NCI-H1417 treated with DMSO at 0.1 percent for 48 hours (cell line): ENCODE measurements around the gene LRRC10B.

Experiments used
- DNase-seq: peaks from one replicate; lab custom pipeline; 2025; lab: John Stamatoyannopoulos, UW

Gene LRRC10B

GRCh38 chr11:61531044-61531443 lies 22.5 kb downstream of the LRRC10B start:
- DNase-seq: no peak

- DNase-seq: no peak
These were observed 23.8 kb downstream of the LRRC10B start for GRCh38 chr11:61532134-61533038.

- no peak for DNase-seq
These were observed 24.5 kb downstream of the LRRC10B start for GRCh38 chr11:61533039-61533375.

- peak; percentile 18 for DNase-seq
These were observed 24.9 kb downstream of the LRRC10B start for GRCh38 chr11:61533401-61533800.

GRCh38 chr11:61534025-61534932 lies 25.7 kb downstream of the LRRC10B start:
- no peak for DNase-seq

GRCh38 chr11:61534933-61535839 lies 26.6 kb downstream of the LRRC10B start:
- no peak for DNase-seq

- DNase-seq: no peak
These were observed 27.6 kb downstream of the LRRC10B start for GRCh38 chr11:61535998-61536675.

- no peak for DNase-seq
These were observed 28.2 kb downstream of the LRRC10B start for GRCh38 chr11:61536676-61537270.

GRCh38 chr11:61537326-61537725 lies 28.8 kb downstream of the LRRC10B start:
- DNase-seq: no peak

GRCh38 chr11:61538636-61538961 lies 30.1 kb downstream of the LRRC10B start:
- DNase-seq: no peak

- no peak for DNase-seq
These were observed 30.5 kb downstream of the LRRC10B start for GRCh38 chr11:61539006-61539405.

GRCh38 chr11:61539831-61540357 lies 31.3 kb downstream of the LRRC10B start:
- no peak for DNase-seq

GRCh38 chr11:61540528-61540927 lies 32.0 kb downstream of the LRRC10B start:
- DNase-seq: no peak

- no peak for DNase-seq
These were observed 33.0 kb downstream of the LRRC10B start for GRCh38 chr11:61541598-61541997.

GRCh38 chr11:61542024-61542461 lies 33.5 kb downstream of the LRRC10B start:
- no peak for DNase-seq

- DNase-seq: no peak
These were observed 34.2 kb downstream of the LRRC10B start for GRCh38 chr11:61542705-61543104.

- DNase-seq: no peak
These were observed 35.2 kb downstream of the LRRC10B start for GRCh38 chr11:61543606-61544306.

GRCh38 chr11:61544466-61544865 lies 35.9 kb downstream of the LRRC10B start:
- no peak for DNase-seq

- DNase-seq: no peak
These were observed 36.8 kb downstream of the LRRC10B start for GRCh38 chr11:61545341-61545740.

GRCh38 chr11:61545921-61546320 lies 37.4 kb downstream of the LRRC10B start:
- DNase-seq: no peak
